IPS-20b (cell line): ENCODE measurements around the gene CSMD2.

ENCODE experiments used
- H3K27ac ChIP-seq: one replicate; pipeline ENCODE4 v1.5.1; 2013; ENCODE audit warnings: low read length
- H3K27me3 ChIP-seq: 2 replicates; pipeline ENCODE4 v1.6.1; 2013; ENCODE audit warnings: mild to moderate bottlenecking, low read length, inconsistent platforms; ENCODE audit not compliant: insufficient read depth
- H3K36me3 ChIP-seq: 2 replicates; pipeline ENCODE4 v1.6.1; 2013; ENCODE audit warnings: low read depth, mild to moderate bottlenecking, inconsistent platforms, low read length, moderate library complexity; ENCODE audit not compliant: insufficient read depth
- H3K4me1 ChIP-seq: 2 replicates; pipeline ENCODE4 v1.6.1; 2013; ENCODE audit warnings: mild to moderate bottlenecking, control low read depth, inconsistent platforms, low read length, moderate library complexity; ENCODE audit not compliant: insufficient read depth
- H3K4me3 ChIP-seq: 2 replicates; pipeline ENCODE4 v1.5.1; 2013; ENCODE audit warnings: mild to moderate bottlenecking, low read length, inconsistent platforms
- H3K9ac ChIP-seq: 2 replicates; pipeline ENCODE4 v1.6.1; 2013; ENCODE audit warnings: low read depth, mild to moderate bottlenecking, inconsistent platforms, low read length, moderate library complexity
- H3K9me3 ChIP-seq: 2 replicates; pipeline ENCODE4 v1.6.1; 2013; ENCODE audit warnings: mild to moderate bottlenecking, low read depth, low read length, inconsistent platforms; ENCODE audit not compliant: insufficient read depth

CSMD2 gene

DNA sequence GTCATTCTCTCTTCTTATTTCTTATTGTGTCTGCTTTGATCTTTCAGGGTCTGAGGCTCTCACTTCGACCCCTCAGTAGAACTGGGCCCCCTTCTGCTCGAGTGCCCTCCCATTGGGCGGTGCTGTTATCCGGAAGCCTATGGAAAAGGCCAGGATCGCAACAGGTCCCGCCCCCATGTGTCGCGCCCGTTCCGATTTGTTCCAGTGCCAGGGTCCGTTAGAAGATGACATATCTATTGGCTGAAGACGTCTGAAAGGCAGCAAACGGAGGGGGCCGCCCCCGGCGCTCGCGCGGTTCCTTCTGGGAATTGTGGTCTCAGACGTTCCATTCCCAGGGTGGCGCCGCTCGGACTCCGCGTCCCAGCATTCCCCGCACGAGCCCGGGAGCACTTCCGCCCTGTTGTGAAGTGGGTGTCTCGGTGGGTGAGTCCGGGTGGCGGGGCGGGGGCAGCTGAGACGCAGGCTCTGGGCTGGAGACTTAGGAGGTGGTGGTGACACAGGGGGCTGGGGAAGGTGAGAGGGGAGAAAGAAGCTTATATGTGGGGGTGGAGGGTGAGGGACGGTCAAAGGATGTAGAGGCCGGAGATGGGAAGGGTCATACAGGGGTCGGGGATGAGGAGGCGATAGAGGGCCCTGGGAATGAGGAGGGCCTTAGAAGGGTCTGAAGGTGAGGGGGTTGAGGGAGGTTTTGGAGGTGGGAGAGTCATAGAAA, 692.6 kb downstream of the CSMD2 start, which contains the start of gene ZSCAN20:
Gene ZSCAN20 (plus strand): TSS at position 377 of the 712 bp plus-strand sequence. CDS start 6,644 bp downstream, outside the sequence.
- Histone ChIP-seq H3K36me3 (no peaks in the 10 kb centered on the region), H3K9me3 (no peaks in the 10 kb centered on the region), H3K27ac (no peak within 1 kb of the TSS), H3K27me3 (no peaks in the 10 kb centered on the region), H3K4me1 (peaks cover 8% of the 10 kb centered on the region), H3K4me3 (peak within 1 kb of the TSS; percentile 84), H3K9ac (peak within 1 kb of the TSS; percentile 76; the same call in 1 of the 2 replicates)

DNA sequence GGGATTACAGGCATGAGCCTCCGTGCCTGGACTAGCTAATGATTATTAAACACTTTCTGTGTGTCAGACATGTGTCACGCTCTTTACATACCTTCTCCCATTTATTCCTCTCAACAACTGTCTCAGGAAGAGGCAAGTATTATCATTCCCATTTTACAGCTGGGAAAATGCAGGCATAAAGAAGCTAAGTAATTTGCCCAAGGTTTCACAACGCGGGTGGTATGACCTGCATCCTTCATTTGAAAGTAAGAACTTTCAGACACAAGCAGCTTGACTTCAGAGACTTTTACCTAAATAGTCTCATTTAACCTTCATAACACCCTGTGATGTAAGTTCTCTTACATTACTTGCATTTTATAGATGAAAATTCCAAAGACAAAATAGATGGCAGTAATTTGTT, 693.6 kb downstream of the CSMD2 start:
- Histone ChIP-seq H3K27me3 (no peaks in the 10 kb centered on the region), H3K9me3 (no peaks in the 10 kb centered on the region), H3K9ac (no peak overlapping the region), H3K36me3 (no peaks in the 10 kb centered on the region), H3K4me1 (peaks cover 8% of the 10 kb centered on the region), H3K4me3 (0 out of 2 replicates have a peak overlapping the region, but pooled peaks have one; percentile 84), H3K27ac (no peak overlapping the region)

DNA sequence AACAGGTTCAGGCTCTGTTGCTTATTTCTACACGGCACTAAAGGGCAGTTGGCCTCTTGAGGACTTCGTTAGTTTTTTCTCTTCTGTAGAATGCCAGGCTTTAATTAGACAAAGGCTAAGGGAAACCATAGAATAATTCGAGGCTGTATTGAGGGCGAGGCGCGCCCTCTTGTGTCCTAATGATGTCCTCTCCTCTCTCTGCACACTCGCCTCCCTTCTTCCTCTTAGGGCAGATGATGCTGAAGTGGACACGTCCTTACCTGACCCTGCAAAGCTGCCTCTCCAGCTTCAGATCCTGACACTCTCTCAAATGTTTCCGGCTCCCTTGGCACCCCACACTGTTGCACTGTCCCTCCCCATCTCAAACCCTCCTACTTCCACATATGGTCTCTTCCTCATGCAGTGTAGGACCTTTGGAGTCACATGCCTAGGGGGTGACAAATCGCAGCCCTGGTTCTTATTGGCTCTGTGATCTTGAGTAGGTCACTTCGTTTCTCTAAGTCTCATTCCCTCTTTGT, 694.5 kb downstream of the CSMD2 start:
- H3K4me3 ChIP-seq = no peak overlapping the region
- no peak overlapping the region for H3K27ac ChIP-seq
- peaks cover 8% of the 10 kb centered on the region for H3K4me1 ChIP-seq
- no peaks in the 10 kb centered on the region for H3K36me3 ChIP-seq
- no peaks in the 10 kb centered on the region for H3K9me3 ChIP-seq
- H3K27me3 ChIP-seq = no peaks in the 10 kb centered on the region
- H3K9ac ChIP-seq = no peak overlapping the region

DNA sequence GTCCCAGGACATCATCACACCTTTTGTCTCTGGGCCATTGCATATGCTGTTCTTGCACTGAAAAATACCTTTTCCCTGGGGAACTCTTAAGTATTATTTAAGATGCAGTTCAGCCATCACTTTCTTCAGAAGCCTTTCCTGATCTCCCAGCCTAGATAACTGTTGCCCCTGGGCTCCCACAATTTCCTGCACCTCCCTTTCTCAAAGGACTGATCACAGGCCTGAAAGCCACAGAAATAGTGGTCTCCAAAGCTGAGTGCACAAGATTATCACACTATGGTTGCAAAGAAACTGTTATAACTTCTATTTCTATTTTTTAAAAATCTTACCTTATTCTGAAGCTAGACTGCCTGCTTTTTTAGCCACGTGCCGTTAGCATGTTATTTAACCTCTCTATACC, 695.3 kb downstream of the CSMD2 start:
- H3K9ac ChIP-seq = no peak overlapping the region
- no peaks in the 10 kb centered on the region for H3K9me3 ChIP-seq
- H3K36me3 ChIP-seq = no peaks in the 10 kb centered on the region
- H3K4me3 ChIP-seq = no peak overlapping the region
- H3K27me3 ChIP-seq = no peaks in the 10 kb centered on the region
- H3K27ac ChIP-seq = no peak overlapping the region
- H3K4me1 ChIP-seq = peaks cover 8% of the 10 kb centered on the region

DNA sequence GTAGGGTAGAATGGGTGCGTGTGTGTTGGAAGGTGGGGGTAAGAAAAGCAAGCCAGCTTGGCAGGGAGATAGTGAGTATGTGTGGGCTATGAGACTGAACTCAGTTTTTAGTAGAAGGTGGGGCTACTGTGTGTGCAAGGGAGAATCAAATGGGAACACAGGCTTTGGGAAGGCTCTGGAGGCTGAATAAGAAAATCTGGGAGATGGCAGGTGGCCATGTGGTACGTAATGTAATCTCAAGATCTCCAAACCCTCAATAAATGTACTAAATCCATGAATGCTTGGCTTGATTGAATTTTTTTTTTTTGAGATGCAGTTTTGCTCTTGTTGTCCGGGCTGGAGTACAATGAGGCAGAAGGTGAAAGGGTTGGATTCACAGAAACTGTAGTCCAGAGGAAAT, 696.1 kb downstream of the CSMD2 start:
- no peak overlapping the region for H3K4me3 ChIP-seq
- H3K9me3 ChIP-seq = no peaks in the 10 kb centered on the region
- H3K4me1 ChIP-seq = peaks cover 8% of the 10 kb centered on the region
- no peaks in the 10 kb centered on the region for H3K36me3 ChIP-seq
- no peak overlapping the region for H3K27ac ChIP-seq
- H3K9ac ChIP-seq = no peak overlapping the region
- no peaks in the 10 kb centered on the region; the same call in 1 of the 2 replicates for H3K27me3 ChIP-seq

DNA sequence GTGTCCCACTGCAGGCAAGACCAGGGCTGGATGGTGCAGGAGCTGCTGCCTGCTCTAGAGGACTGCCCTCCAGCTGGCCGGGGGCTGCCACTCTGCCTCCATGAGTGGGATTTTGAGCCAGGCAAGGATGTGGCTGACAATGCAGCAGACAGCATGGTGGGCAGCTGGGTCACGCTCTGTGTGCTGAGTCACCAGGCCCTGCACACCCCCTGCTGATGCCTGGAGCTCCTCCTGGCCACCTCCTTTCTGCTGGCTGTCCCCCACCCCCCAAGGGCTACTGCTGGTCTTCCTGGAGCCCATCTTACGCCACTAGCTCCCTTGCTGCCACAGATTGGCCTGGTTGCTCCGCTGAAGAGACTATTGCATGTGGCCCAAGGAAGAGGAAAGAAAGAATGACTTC, 696.5 kb downstream of the CSMD2 start:
- H3K4me3 ChIP-seq = no peak overlapping the region
- no peaks in the 10 kb centered on the region; the same call in 1 of the 2 replicates for H3K27me3 ChIP-seq
- no peak overlapping the region for H3K27ac ChIP-seq
- no peaks in the 10 kb centered on the region for H3K36me3 ChIP-seq
- peaks cover 8% of the 10 kb centered on the region for H3K4me1 ChIP-seq
- H3K9me3 ChIP-seq = no peaks in the 10 kb centered on the region
- H3K9ac ChIP-seq = no peak overlapping the region

DNA sequence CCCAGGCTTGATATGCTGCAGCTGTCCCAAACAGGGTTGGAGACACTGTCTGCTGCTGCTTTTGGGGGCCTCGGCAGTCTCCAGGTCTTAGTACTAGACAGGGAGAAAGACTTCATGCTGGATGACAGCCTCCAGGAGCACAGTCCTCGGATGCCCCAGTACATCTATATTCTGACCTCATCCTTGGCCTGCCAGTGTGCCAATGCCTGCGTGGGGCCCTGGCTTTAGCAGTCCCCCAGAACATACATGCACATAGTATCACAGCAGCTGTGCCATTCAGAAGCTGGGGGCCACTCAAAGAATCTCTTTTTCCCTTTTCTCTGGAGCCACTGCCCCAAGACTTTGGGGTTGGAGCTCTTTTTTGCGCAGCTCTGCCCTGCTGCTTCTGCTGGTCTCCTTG, 697.0 kb downstream of the CSMD2 start:
- Histone ChIP-seq H3K27me3 (no peaks in the 10 kb centered on the region; the same call in 1 of the 2 replicates), H3K27ac (no peak overlapping the region), H3K9ac (no peak overlapping the region), H3K4me1 (peaks cover 6% of the 10 kb centered on the region), H3K9me3 (no peaks in the 10 kb centered on the region), H3K36me3 (no peaks in the 10 kb centered on the region), H3K4me3 (no peak overlapping the region)

DNA sequence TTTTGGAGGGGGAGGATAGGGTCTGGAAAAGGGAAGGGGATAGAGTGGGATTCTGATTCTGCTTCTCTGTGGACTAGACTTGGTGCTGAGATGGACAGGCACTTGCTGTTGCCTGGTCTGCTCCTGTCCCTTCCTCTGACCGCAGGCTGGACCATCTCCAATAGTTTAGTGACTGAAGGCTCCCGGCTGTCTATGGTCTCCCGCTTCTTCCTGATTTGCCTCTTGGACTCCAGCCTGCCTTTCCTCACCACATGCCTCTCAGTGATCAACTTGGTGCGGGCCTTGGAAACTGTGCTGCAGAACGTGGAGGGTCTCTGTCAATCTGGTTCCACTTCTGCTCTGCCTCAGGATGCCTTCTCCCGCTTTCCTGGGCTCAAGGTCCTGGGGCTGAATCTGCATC, 698.9 kb downstream of the CSMD2 start:
- Histone ChIP-seq H3K9ac (no peak overlapping the region), H3K27ac (no peak overlapping the region), H3K9me3 (no peaks in the 10 kb centered on the region), H3K4me1 (no peaks in the 10 kb centered on the region; the same call in 1 of the 2 replicates), H3K27me3 (no peaks in the 10 kb centered on the region; the same call in 1 of the 2 replicates), H3K36me3 (no peaks in the 10 kb centered on the region), H3K4me3 (no peak overlapping the region)

DNA sequence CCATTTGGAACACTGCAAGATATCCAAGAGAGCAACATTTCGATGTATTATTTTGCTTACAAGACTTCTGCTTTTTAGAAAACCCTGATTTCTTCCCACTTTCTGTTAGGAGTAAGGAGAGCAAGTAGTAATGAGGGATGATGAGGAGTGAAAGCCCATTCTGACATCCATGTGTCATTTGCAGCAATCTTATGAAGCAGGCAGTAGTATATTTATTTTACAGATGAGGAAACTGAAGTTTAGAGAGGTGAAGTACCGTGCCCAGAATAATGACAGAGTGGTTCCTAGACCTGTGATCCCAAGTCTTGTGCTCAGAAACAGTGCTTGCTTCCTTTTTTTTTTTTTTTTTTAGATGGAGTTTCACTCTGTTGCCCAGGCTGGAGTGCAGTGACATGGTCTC, 699.7 kb downstream of the CSMD2 start:
- Histone ChIP-seq H3K27me3 (no peaks in the 10 kb centered on the region; the same call in 1 of the 2 replicates), H3K9me3 (no peaks in the 10 kb centered on the region), H3K4me1 (no peaks in the 10 kb centered on the region), H3K36me3 (no peaks in the 10 kb centered on the region), H3K4me3 (no peak overlapping the region), H3K27ac (no peak overlapping the region), H3K9ac (no peak overlapping the region)

DNA sequence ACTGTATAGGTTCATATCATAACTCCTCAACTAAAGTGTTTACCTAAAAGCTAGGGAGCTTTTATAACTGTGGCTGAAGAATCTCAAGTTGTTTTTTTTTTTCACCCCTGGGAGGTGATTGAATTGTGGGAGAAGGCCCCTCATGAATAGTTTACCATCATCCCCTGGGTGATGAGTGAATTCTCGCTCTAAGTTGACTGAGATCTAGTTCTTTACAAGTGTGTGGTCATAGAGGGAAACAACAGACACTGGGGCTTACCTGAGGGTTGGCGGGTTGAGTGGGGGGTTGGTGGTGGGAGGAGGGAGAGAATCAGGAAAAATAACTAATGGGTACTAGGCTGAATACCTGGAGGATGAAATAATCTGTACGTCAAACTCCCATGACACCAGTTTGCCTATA, 700.5 kb downstream of the CSMD2 start:
- H3K4me1 ChIP-seq = no peaks in the 10 kb centered on the region
- no peaks in the 10 kb centered on the region for H3K36me3 ChIP-seq
- H3K27ac ChIP-seq = no peak overlapping the region
- H3K9me3 ChIP-seq = no peaks in the 10 kb centered on the region
- H3K4me3 ChIP-seq = no peak overlapping the region
- H3K27me3 ChIP-seq = no peaks in the 10 kb centered on the region; the same call in 1 of the 2 replicates
- no peak overlapping the region for H3K9ac ChIP-seq
